Endometrial microvascular endothelial cells (primary cell): ENCODE data around the gene DCAF15. TPM values are rescaled to one million over a fixed set of nuclear protein-coding genes. Genes with fewer than 3 reads are reported as not detected.

Experiments
- in situ Hi-C: cut with HindIII; loops from 2 replicates; pipeline ENCODE4 v1.10.0; 2017; ENCODE audit warnings: low sequenced_read_pairs, low pct_unique_long_range_greater_than_20kb; ENCODE audit errors: inconsistent ontology term
- total RNA-seq: library from RNA; depleted of rRNA; stranded (reverse); fragments of >200 nt; gene quantifications from one replicate; pipeline ENCODE4 v1.2.3, GENCODE V29; 2015; ENCODE audit errors: inconsistent ontology term

The DCAF15 gene
- total RNA-seq, 1 donor from 2014 or later = 49.3 TPM

- in situ Hi-C loops = no loop called here
These were observed 50.4 kb downstream of the DCAF15 start for GRCh38 chr19:14002571-14003250.

DNA sequence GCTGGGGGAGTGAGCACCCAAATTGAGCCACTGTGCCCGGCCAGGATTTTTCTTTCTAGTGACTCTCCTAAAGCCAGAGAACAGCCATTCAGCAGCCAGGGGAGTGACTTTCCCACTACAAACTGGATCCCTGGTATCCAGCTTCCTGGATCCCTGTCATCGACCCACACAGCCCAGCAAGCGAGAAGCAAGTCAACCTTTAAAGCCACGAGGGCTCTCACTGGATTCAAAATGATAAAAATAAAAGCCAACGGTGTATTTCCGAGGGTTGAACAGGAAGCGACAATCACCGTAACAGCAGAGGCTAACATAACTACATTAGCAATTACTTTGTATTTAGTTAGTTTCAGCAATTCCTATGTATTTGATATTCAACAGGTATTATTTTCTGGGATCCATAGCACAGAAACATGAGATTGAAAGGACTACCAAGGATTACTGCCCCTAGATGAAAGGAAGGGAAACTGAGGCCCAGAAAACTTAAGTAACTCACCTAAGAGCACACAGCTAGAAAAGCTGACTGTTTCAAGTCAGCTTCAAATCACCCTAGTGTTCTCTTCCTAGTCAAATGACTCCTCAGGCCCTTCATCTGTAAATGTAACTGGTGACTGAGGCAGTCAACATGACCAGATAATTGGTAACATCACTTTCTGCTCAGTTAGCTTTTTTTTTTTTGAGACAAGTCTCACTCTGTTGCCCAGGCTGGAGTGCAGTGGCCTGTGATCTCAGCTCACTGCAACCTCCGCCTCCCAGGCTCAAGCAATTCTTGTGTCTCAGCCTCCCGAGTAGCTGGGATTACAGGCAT is 51.1 kb downstream of the DCAF15 start:
- in situ Hi-C loops = no loop called here

DNA sequence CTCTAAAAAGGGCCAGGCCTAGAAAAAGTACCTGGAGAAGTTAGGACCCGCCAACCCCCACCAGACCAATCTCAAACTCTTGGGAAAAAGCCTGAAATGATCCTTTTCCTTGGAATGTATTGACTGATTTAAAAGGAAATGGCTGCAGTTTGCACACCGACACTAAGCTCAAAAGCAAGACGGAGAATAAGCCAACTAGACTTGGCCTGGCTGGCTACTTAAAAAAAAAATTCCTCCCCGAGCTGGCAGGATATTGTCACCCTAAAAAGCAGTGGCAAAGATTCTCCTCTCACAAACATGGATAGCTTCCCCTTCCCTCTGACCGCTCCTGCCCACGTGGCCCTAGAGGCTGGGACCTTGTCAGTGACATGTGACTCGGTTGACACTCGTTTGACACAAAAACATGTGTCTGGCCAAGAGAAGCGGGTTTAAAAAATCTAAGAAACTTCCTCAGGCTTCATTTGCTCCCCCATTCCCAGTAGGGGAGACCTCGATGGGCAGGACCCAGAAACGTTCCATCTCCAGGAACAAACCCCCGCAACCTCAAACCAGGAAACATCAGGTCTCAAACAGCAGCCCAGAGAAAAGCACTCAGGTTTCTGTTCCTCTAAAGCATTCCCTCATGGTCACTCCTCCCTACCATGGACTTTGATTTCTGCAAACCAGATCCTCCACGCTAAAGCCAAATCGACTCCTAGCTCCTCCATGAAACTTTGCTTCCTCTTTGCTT is 52.5 kb downstream of the DCAF15 start:
- in situ Hi-C loops = no loop called here

DNA sequence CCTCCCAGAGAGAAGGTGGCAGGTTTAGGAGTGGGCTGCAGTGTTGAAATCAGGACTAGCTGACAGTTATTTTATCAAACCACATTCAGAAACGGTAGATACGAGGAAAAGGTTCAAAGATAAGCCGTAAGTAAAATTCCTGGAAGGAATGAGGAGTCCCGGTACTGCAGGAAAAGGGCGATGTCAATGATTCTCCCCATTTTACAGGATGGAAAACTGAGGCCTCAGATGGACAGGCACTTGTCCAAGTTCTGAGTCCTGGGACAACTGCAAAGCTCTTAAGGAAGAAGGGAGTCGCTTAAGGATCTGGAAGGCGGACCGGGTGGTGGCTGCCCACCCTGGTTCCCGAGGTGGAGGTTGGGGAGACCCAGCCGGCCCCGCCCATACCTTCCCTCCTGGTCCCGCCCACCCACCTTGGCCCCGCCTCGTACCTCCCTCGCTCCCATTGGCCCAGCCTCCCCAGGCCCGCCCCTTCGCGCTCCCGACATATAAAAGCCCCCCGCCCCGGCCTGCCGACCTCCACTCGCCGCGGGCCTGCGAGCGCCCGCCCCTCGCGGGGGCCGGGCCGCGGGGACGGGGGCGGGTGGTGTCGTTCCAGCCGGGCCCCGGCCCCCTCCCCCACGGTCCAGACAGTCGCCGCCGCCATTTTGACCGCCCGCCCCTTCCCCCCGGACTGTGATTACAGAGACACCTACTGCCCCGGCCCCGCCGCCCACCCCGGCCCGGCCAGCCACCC is 53.2 kb downstream of the DCAF15 start:
- in situ Hi-C loops = no loop called here

DNA sequence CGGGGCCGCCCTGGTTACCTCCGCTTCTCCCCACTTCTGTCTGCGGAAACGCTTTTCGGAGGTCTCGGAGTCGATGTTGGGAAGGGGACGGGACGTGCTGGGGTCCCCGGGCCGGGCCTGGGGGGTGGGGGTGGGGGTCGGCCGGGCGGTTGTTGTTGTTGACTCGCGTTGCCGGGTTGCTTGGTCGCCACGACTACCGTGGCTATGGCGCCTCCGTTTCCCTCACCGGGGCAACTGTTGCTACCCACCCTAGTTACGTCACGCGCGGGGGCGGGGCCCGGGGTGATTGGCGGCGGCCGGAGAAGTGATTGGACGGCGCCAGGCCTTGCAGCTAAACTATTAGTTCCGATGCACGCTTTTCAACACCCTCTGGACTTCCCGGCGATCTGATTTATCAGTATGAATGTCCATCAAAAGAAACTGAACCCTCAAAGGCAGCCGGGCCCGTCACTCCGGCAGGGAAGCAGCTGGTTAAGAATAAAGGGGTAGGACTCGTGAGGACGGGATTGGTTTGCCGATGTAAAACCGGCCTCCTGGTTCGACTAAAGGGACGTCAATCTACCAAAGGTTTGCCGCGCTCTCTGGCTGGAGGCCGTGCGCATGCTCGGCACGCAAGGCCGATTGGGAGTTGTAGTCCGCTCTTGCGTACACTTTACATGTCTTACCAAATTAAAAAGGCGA is 53.9 kb downstream of the DCAF15 start, which contains the start of gene RFX1:
RFX1 (minus strand) TSS at position 236 of the 681 bp plus-strand sequence. CDS start 12,477 bp downstream, outside the sequence.
- in situ Hi-C loops = no loop called here

- in situ Hi-C loops = no loop called here
These were observed 54.7 kb downstream of the DCAF15 start for GRCh38 chr19:14006766-14007562.

Other genes with a start within 250 kb of the DCAF15 start
- gene MRI1, start 188.0 kb upstream of the DCAF15 start, total RNA-seq = 33.5 TPM
- 121 TPM for gene C19orf53, start 178.1 kb upstream of the DCAF15 start, total RNA-seq
- 5.5 TPM for gene ZSWIM4, start 157.1 kb upstream of the DCAF15 start, total RNA-seq
- not detected for gene NANOS3, start 75.4 kb upstream of the DCAF15 start, total RNA-seq
- not detected for gene BRME1, start 46.4 kb upstream of the DCAF15 start, total RNA-seq
- gene CC2D1A, start 46.3 kb upstream of the DCAF15 start, total RNA-seq = 33.8 TPM
- gene PODNL1, start 14.1 kb upstream of the DCAF15 start, total RNA-seq = 0.09 TPM
- 4.6 TPM for gene RFX1, start 53.8 kb downstream of the DCAF15 start, total RNA-seq
- gene RLN3, start 75.6 kb downstream of the DCAF15 start, total RNA-seq = not detected
- 17.5 TPM for gene IL27RA, start 79.3 kb downstream of the DCAF15 start, total RNA-seq
- gene PALM3, start 109.6 kb downstream of the DCAF15 start, total RNA-seq = not detected
- not detected for gene MISP3, start 120.3 kb downstream of the DCAF15 start, total RNA-seq
- gene C19orf67, start 133.3 kb downstream of the DCAF15 start, total RNA-seq = not detected
- gene SAMD1, start 138.2 kb downstream of the DCAF15 start, total RNA-seq = 20.3 TPM
- 138 TPM for gene PRKACA, start 165.3 kb downstream of the DCAF15 start, total RNA-seq
- gene ASF1B, start 184.1 kb downstream of the DCAF15 start, total RNA-seq = 46.6 TPM